ENCODE measurements around the gene NUDT14.
A peak's percentile ranks its signal among the peaks of the same experiment; 100 is the strongest.

NUDT14 gene

GRCh38 chr14:105172476-105172875, 8.6 kb downstream of the NUDT14 start:
- no peak for DNase-seq

DNA sequence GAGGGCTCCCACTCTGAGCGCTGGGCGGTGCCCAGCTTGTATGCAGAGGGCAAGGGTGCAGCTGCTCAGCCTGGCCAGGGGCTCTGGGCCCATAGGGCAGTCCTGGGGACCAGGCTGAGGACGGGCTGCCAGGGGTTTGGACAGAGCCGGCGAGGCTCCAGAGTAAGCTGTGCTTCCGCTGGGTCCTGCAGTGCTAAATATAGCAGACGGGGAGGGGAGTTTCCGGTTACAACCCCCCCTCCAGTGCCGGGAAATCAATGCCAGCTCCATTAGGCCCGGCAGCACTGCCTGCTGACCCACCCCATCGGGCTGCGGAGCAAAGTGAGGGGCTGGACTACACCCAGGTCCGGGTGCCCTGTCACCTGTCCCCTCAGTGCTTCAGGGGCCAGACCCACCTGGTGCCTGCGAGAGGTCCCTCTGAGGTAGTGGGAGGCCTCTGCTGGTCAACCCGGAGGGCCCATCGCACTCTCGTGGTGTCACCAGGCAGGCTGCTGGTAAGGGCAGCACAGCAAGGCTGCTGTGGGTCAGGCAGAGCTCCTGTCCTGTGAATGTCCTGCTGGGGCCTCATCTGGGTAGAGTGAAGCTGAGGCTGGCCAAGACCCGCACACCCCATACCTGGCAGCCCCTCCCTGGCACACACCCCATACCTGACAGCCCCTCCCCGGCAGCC, 10.0 kb downstream of the NUDT14 start:
- DNase-seq = no peak

DNA sequence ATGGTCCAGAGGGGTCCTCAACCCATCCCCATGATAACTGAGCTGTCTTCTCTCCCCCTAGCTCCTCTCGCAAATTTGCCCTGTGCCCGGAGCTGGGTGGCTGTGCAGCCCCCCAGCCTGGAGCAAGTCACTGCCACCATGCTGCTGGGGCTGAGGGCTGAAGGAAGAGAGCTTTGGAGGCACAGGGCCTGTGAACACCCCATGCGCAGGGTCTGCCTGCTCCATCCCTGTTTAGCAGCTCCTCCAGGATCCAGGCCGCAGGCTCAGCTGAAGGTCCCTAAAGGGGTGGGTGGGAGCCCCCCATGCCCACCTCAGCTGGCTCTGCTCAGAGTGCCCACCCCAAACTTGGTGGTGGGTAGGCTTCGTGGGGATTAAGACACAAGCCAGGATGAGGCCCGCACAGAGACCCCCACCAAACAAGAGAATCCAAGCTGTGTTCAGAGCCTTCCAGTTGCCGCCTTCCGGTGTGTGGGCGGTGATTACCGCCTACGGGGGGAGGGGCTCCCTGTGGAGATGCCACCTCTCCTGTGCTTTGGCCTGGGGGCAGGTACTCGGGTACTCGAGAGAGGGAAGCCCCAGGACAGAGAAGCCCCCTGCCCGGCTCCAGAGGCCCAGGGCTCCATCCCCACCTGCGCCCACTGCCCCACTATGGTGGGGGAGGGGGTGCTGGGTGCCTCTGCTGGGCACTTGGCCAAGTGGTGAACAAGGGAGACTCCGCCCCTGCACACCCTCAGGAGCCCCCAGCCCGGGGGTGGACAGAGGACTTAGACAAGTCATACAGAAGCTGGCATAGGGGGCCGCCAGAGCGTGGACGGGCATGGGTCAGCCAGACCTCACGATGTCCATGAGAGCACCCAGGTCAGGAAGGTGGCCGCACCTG, 11.1 kb downstream of the NUDT14 start:
- no peak for DNase-seq

GRCh38 chr14:105168979-105169507, 12.1 kb downstream of the NUDT14 start:
- DNase-seq = peak in 1 of 2 donors; percentile 38

DNA sequence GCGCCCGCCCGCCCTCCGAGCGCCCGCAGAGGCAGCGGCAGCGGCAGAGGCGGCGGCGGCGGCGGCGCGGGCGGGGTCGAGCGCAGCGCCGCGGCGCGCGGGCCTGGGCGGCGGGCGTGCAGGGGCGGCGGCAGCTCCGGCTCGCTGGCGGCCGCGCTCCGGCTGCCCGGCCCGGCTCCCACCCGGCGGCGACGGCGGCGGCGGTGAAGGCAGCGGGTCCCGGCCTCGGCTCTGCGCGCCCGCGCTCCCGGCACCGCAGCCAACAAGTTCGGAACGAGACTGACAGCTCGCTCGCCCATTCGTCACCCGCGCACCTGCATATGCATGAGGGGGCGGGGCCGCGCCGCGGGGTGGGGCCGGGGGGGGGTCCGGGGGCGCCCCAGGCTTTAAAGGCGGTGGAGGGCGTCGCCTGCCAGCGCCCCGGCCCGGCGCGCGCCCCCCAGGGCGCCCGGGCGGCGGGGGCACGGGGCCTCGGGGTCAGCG, 12.6 kb downstream of the NUDT14 start, which contains the start of gene JAG2:
Gene JAG2 (minus strand): TSS at position 281 of the 483 bp plus-strand sequence. CDS start 356 bp downstream, outside the sequence.
- peak; percentile 50 to 62 for DNase-seq

GRCh38 chr14:105168093-105168420, 13.1 kb downstream of the NUDT14 start:
- no peak for DNase-seq

GRCh38 chr14:105167303-105168092, 13.6 kb downstream of the NUDT14 start:
- no peak for DNase-seq

- no peak for DNase-seq
These were observed 14.4 kb downstream of the NUDT14 start for GRCh38 chr14:105166571-105167302.

DNA sequence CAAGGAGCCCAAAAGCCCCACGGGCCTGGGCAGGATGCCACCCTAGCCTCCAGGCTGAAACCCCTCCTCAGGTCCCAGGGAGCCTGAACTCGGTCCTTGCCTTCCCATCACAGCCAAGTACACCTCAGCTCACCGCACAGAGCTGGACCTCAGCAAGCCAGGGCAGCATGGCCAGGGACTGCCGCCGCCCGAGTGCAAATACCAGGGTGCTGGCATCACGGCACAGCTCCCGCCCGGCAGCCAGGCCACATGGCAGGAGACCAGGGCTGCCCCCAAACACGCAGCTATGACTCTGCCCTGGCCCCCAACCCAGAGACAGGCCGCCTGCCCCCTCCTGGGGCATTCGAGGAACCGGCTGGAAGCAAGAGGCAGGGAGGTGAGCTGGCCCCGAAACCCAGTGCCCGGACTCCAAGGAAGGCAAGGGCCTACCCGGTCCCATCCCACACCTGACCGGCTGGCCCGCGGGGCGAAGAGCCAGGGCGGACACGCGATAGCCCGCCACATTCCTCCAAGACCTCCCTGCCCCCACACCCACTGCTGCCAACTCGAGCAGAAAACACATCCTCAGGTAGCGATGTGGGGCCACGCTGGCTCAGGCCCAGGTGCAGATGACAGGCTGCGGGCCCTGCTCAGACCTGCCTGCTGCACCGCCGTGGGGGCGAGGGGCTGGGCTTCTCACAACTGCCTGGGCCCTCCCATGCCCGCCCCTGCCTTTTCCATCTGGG, 15.2 kb downstream of the NUDT14 start:
- no peak for DNase-seq

DNA sequence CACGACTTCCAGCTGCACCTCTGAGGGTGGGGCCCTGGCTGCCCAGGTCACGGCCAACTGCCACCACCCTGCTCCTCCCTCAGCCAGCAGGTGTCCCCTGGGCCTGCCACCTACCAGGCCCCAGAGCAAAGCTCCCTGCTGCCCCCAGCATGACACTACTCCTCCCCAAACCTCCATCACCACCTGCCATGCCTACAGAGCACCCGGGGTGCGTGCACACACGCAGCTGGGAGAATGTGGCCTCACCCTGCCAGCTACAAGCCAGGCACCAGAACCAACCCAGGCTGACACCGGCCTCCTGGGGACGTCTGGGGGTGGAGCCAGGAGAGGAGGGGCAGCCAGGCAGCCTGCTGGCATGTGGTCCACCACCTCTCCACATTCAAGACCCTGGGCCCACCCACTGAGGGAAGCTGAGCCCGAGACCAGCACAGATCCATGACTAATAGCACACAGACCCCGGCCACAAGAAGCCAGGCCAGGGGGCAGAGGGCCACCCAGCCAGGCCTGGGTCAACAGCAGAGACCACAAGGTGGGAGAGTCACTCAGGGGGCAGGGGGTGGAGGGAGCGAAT, 15.9 kb downstream of the NUDT14 start:
- no peak for DNase-seq

GRCh38 chr14:105163040-105163742, 17.9 kb downstream of the NUDT14 start:
- DNase-seq = no peak

DNA sequence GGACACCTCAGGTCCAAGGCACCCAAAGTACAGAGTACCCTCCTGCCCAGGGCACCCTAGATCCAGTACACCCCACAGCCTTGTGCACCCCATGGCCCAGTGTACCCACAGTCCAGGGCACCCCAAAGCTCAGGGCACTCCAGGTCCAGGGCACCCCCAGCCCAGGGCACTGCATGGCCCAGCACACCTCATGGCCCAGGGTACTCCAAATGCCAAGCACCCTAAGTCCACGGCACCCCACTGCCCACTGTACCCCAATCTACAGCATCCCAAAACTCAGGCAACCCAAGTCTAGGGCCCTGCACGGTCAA, 18.5 kb downstream of the NUDT14 start:
- DNase-seq = no peak

DNA sequence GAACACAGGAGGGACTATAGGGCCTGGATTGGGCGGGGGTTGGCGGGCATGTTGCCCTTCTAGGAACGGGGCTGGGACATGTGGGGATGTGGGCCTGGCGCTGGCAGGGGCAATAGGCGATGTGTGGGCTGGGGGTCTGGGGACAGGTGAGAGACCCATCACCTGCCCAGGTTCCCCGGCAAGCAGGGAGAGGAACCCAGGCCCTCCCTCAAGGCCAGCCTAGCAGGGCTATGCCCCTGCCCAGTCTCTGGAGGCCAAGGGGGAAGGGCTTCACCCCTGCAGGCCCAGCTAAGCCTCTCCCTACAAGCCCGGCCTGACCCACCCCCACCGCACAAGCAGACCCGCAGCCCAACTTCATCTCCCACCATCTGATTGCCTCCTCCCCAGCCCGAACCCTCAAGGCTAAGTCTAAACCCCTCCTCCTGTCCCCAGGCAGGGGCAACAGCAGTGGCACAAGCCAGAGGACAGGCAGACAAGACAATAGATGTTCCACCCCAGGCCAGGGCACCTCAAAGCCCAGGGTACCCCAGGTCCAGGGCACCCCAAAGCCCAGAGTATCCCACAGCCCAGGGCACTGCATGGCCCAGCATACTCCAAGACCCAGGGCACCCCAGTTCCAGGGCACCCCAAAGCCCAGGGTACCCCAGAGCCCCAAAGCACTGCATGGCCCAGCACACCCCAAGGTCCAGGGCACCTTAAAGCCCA, 19.0 kb downstream of the NUDT14 start:
- no peak for DNase-seq

GRCh38 chr14:105161309-105161708, 19.8 kb downstream of the NUDT14 start:
- DNase-seq = no peak

- no peak for DNase-seq
These were observed 20.3 kb downstream of the NUDT14 start for GRCh38 chr14:105160776-105161175.

- DNase-seq = no peak
These were observed 21.8 kb downstream of the NUDT14 start for GRCh38 chr14:105159344-105159743.

DNA sequence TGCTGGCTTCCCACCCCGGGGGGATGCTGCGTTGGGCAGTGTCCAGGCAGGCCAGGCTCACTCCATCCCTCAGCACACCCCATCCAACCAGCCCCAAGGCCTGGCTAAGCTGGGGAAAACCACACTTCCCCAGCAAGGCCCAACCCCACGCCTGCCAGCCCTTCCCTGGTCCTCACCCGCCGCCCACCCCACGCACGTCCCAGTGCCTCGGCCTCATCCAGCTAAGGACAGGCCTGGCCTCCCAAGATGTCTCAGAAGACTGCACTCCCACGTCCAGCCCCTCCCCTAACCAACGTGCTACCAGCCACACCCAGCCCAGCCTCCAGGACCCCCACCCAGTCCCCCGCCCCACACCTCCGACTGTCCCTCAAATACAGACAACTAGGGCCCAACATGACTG, 22.3 kb downstream of the NUDT14 start:
- DNase-seq = no peak

GRCh38 chr14:105157872-105158271, 23.2 kb downstream of the NUDT14 start:
- no peak for DNase-seq

DNA sequence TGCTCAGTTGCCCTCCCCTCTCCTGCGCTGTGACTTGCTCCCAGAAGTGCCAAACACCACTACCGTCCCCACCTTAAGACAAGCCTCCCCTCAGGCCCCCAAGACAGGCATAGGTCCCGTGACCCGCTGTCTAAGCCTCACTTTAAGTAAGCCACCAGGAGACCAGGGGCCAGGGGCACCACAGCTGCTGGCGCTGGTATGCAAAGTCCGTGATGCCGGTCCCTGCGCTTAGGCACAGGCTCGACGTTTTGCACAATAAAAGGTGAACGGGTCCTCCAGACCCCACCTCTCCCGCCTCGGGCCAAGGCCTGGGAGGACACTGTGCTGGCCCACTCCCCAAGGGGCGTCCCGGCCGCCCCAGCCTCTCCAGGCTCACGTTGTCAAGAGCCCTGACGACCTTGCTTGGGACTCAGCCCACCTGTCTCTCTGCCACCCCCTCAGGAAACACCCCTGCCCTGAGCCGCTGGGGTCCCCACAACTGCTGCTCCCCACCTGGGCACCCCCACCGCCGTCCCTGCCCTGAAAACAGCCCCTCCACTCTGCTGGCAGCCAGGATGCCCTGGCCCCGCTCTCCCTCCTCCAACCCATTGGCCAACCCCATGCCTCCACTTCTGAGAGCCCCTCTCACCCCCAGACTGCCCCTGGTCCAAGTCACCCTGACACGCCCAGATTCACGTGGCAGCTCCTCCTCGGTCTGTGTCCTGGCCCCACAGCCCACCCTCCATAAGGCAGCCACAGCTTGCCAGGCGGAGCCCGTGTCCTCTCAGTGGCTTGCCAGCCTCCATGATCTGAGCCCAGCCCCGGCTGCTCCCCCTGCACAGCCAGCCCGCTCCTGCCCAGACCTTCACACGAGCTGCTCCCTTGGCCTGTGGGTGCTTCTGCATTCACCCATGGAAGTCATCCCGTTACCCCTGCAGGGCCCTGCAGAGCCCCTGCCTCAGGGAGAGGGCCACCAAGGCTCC, 24.4 kb downstream of the NUDT14 start:
- no peak for DNase-seq
